ENCODE data around the gene RETSAT.

Gene RETSAT

GRCh38 chr2:85310330-85310729 lies 44.0 kb downstream of the RETSAT start:
- no peak for TF ChIP-seq CTCF (IDR thresholded peaks at IDR 0.05; ENCODE audit: low read depth, low read length)
- DNase-seq (ENCODE audit: extremely low read depth, low read depth), result no peak

- no peak for DNase-seq (ENCODE audit: extremely low read depth, low read depth)
- no peak for TF ChIP-seq CTCF (IDR thresholded peaks at IDR 0.05; ENCODE audit: low read depth, low read length)
Observed at GRCh38 chr2:85309699-85310321, 44.5 kb downstream of the RETSAT start.

- no peak for DNase-seq (ENCODE audit: extremely low read depth, low read depth)
- TF ChIP-seq CTCF (IDR thresholded peaks at IDR 0.05; ENCODE audit: low read depth, low read length), result no peak
Observed at GRCh38 chr2:85308896-85309555, 45.3 kb downstream of the RETSAT start.

GRCh38 chr2:85308201-85308600 lies 46.1 kb downstream of the RETSAT start:
- no peak for TF ChIP-seq CTCF (IDR thresholded peaks at IDR 0.05; ENCODE audit: low read depth, low read length)
- no peak for DNase-seq (ENCODE audit: extremely low read depth, low read depth)

- DNase-seq (ENCODE audit: extremely low read depth, low read depth), result no peak
- TF ChIP-seq CTCF (IDR thresholded peaks at IDR 0.05; ENCODE audit: low read depth, low read length), result no peak
Observed at GRCh38 chr2:85307527-85307897, 46.8 kb downstream of the RETSAT start.

- no peak for TF ChIP-seq CTCF (IDR thresholded peaks at IDR 0.05; ENCODE audit: low read depth, low read length)
- DNase-seq (ENCODE audit: extremely low read depth, low read depth), result no peak
Observed at GRCh38 chr2:85303780-85304531, 50.4 kb downstream of the RETSAT start.

GRCh38 chr2:85302121-85302520 lies 52.2 kb downstream of the RETSAT start:
- TF ChIP-seq CTCF (IDR thresholded peaks at IDR 0.05; ENCODE audit: low read depth, low read length), result no peak
- DNase-seq (ENCODE audit: extremely low read depth, low read depth), result no peak

All from AG09319 (cell line).